A549 (cell line): ENCODE results near the gene CPPED1. TPM values are rescaled to one million over a fixed set of nuclear protein-coding genes. Genes with fewer than 3 reads are reported as not detected.

ENCODE experiments used
- ATAC-seq, 2 experiments: fragments of 200-7000 bp in 1 of 2; fragments of >200 bp in 1 of 2; cut with Nextera tagmentation in 1 of 2; cut with Tn5 transposase in 1 of 2; 3 replicates each; pipeline versions ENCODE4 v1.8.0 to v1.9.1; 2018 to 2020; ENCODE audit warnings: mild to moderate bottlenecking in 1 of 2, moderate library complexity in 1 of 2
- CTCF ChIA-PET: fragments of 300-600 bp; sonication (Branson Sonifier 250); formaldehyde crosslinking; extraction: SDS; loops from one replicate; lab custom pipeline; 2021; ENCODE audit warnings: antibody characterized with exemption, inconsistent platforms; lab: Yijun Ruan, JAX
- POLR2A ChIA-PET: fragments of 350-600 bp; formaldehyde crosslinking; extraction: SDS; loops from one replicate; lab custom pipeline; 2021; ENCODE audit warnings: antibody characterized with exemption, inconsistent platforms; lab: Yijun Ruan, JAX
- DNase-seq, 2 experiments: peaks; one replicate each; pipeline versions ENCODE4 v3.0.0 to v3.0.0-alpha.2; 2011 to 2016; ENCODE audit warnings: low read depth in 1 of 2, low spot score in 1 of 2
- FAIRE-seq: peaks from 2 replicates; lab custom pipeline; 2011; peaks lifted over from hg19 to GRCh38; lab: Jason Lieb, UNC
- H3K27ac ChIP-seq, 2 experiments: fragments of >200 bp; sonication (Bioruptor Twin); formaldehyde crosslinking; 3 replicates each; pipeline ENCODE4 v1.5.1; 2016 to 2017
- H3K4me1 ChIP-seq: fragments of >200 bp; sonication (Bioruptor Twin); formaldehyde crosslinking; 3 replicates; pipeline ENCODE4 v1.6.1; 2016
- H3K4me2 ChIP-seq: fragments of >200 bp; sonication (Bioruptor Twin); formaldehyde crosslinking; 3 replicates; pipeline ENCODE4 v1.6.1; 2016
- H3K4me3 ChIP-seq: fragments of >200 bp; sonication (Bioruptor Twin); formaldehyde crosslinking; 3 replicates; pipeline ENCODE4 v1.5.1; 2016
- H3K9me3 ChIP-seq: fragments of >200 bp; sonication (Bioruptor Twin); formaldehyde crosslinking; 3 replicates; pipeline ENCODE4 v1.6.1; 2016
- BHLHE40 ChIP-seq: IDR thresholded peaks from 2 replicates; pipeline ENCODE4 v1.6.1; 2012; ENCODE audit warnings: low read depth, low read length, inconsistent platforms
- CBX2 ChIP-seq: fragments of 200-600 bp; sonication (generic); IDR thresholded peaks from 2 replicates; pipeline ENCODE4 v1.6.1; 2016; ENCODE audit warnings: low read depth, mild to moderate bottlenecking, borderline replicate concordance
- CHD4 ChIP-seq: fragments of 200-600 bp; sonication (generic); IDR thresholded peaks from 2 replicates; pipeline ENCODE4 v1.6.1; 2016; ENCODE audit warnings: antibody characterized with exemption, mild to moderate bottlenecking, borderline replicate concordance
- EP300 ChIP-seq, 2 experiments: fragments of >200 bp; sonication (Bioruptor Twin); formaldehyde crosslinking; IDR thresholded peaks; 2 replicates in 1 of 2; 3 replicates in 1 of 2; pipeline ENCODE4 v1.6.1; 2016 to 2017
- ESRRA ChIP-seq: fragments of 150-350 bp; IDR thresholded peaks from 2 replicates; pipeline ENCODE4 v1.6.1; 2014; ENCODE audit warnings: mild to moderate bottlenecking, low read length, borderline replicate concordance
- FOSB ChIP-seq: fragments of 250-450 bp; sonication (Bioruptor Pico); IDR thresholded peaks from 2 replicates; pipeline ENCODE4 v1.5.0; 2020; ENCODE audit warnings: mild to moderate bottlenecking, moderate library complexity
- FOXS1 ChIP-seq: fragments of 250-450 bp; sonication (Bioruptor Pico); IDR thresholded peaks from 2 replicates; pipeline ENCODE4 v1.5.0; 2020; ENCODE audit warnings: mild to moderate bottlenecking, moderate library complexity
- HDAC2 ChIP-seq: fragments of 200-600 bp; sonication (generic); IDR thresholded peaks from 2 replicates; pipeline ENCODE4 v1.6.1; 2016
- HEYL ChIP-seq: fragments of 250-450 bp; sonication (Bioruptor Pico); IDR thresholded peaks from 2 replicates; pipeline ENCODE4 v1.8.0; 2021; ENCODE audit warnings: mild to moderate bottlenecking, moderate library complexity
- HOXA7 ChIP-seq: fragments of 250-450 bp; sonication (Bioruptor Pico); IDR thresholded peaks from 2 replicates; pipeline ENCODE4 v1.5.0; 2020; ENCODE audit warnings: mild to moderate bottlenecking, moderate library complexity
- HOXB13 ChIP-seq: fragments of 250-450 bp; sonication (Bioruptor Pico); IDR thresholded peaks from 2 replicates; pipeline ENCODE4 v1.5.0; 2020; ENCODE audit warnings: low read depth, mild to moderate bottlenecking, moderate library complexity
- HOXB5 ChIP-seq: fragments of 250-450 bp; sonication (Bioruptor Pico); IDR thresholded peaks from 2 replicates; pipeline ENCODE4 v1.5.0; 2020; ENCODE audit warnings: mild to moderate bottlenecking, moderate library complexity
- JUN ChIP-seq, 2 experiments: fragments of >200 bp; sonication (Bioruptor Twin); formaldehyde crosslinking; IDR thresholded peaks; 2 replicates in 1 of 2; 3 replicates in 1 of 2; pipeline ENCODE4 v1.6.1; 2016 to 2017
- JUNB ChIP-seq: fragments of >200 bp; sonication (Bioruptor Twin); formaldehyde crosslinking; IDR thresholded peaks from 2 replicates; pipeline ENCODE4 v1.6.1; 2016
- KDM1A ChIP-seq: fragments of 200-600 bp; sonication (generic); IDR thresholded peaks from 2 replicates; pipeline ENCODE4 v1.6.1; 2016; ENCODE audit warnings: low read depth, mild to moderate bottlenecking
- MAFK ChIP-seq: fragments of 450-650 bp; IDR thresholded peaks from 2 replicates; pipeline ENCODE4 v1.6.1; 2014; ENCODE audit not compliant: partially characterized antibody
- MAZ ChIP-seq: fragments of 150-350 bp; IDR thresholded peaks from 2 replicates; pipeline ENCODE4 v1.6.1; 2014; ENCODE audit warnings: antibody characterized with exemption, low read depth, low read length, borderline replicate concordance
- NFE2L2 ChIP-seq: fragments of 150-350 bp; conservative IDR thresholded peaks from 2 replicates; pipeline ENCODE4 v1.6.1; 2014; ENCODE audit warnings: low read length
- NPAS2 ChIP-seq: fragments of 250-450 bp; sonication (Bioruptor Pico); IDR thresholded peaks from 2 replicates; pipeline ENCODE4 v1.8.0; 2022; ENCODE audit warnings: mild to moderate bottlenecking, moderate library complexity, borderline replicate concordance
- NR3C1 ChIP-seq: fragments of >200 bp; sonication (Bioruptor Twin); formaldehyde crosslinking; IDR thresholded peaks from 3 replicates; pipeline ENCODE4 v1.6.1; 2017
- PHF8 ChIP-seq: fragments of 200-600 bp; sonication (generic); IDR thresholded peaks from 2 replicates; pipeline ENCODE4 v1.6.1; 2016; ENCODE audit warnings: low read depth, mild to moderate bottlenecking, antibody characterized with exemption, moderate library complexity, borderline replicate concordance
- POLR2AphosphoS2 ChIP-seq: conservative IDR thresholded peaks from 2 replicates; pipeline ENCODE4 v1.6.1; 2012; ENCODE audit warnings: low read length, improper control_type of control experiment, inconsistent platforms
- RCOR1 ChIP-seq: fragments of 150-350 bp; IDR thresholded peaks from 2 replicates; pipeline ENCODE4 v1.6.1; 2014; ENCODE audit warnings: antibody characterized with exemption, low read length, low read depth
- RNF2 ChIP-seq: fragments of 200-600 bp; sonication (generic); IDR thresholded peaks from 2 replicates; pipeline ENCODE4 v1.6.1; 2016; ENCODE audit warnings: low read depth, mild to moderate bottlenecking, antibody characterized with exemption, moderate library complexity, borderline replicate concordance
- SMC3 ChIP-seq: fragments of >200 bp; sonication (Bioruptor Twin); formaldehyde crosslinking; IDR thresholded peaks from 3 replicates; pipeline ENCODE4 v1.6.1; 2018; ENCODE audit warnings: inconsistent platforms
- TFCP2L1 ChIP-seq: fragments of 250-450 bp; sonication (Bioruptor Pico); IDR thresholded peaks from 2 replicates; pipeline ENCODE4 v1.5.0; 2021; ENCODE audit warnings: mild to moderate bottlenecking
- TP53 ChIP-seq: fragments of 250-450 bp; sonication (Bioruptor Pico); IDR thresholded peaks from 2 replicates; pipeline ENCODE4 v1.5.0; 2021; ENCODE audit warnings: mild to moderate bottlenecking, moderate library complexity
- ZC3H11A ChIP-seq: fragments of 450-650 bp; IDR thresholded peaks from 2 replicates; pipeline ENCODE4 v1.6.1; 2014; ENCODE audit warnings: antibody characterized with exemption, mild to moderate bottlenecking
- ZNF302 ChIP-seq: fragments of 250-450 bp; sonication (Bioruptor Pico); IDR thresholded peaks from 2 replicates; pipeline ENCODE4 v1.9.0; 2021; ENCODE audit warnings: inconsistent platforms, mild to moderate bottlenecking, moderate library complexity
- WGBS: methylation state at CpG from one replicate; pipeline ENCODE4 v1.1.6; 2017; ENCODE audit errors: missing lambda C conversion rate; 5-methylcytosine and 5-hydroxymethylcytosine counted together
- polyA plus RNA-seq, 4 experiments: library from polyadenylated mRNA; depleted of rRNA in 3 of 4; stranded (reverse); fragments of >200 nt; fragmentation: RNase III in 1 of 4; extraction: RNeasy Plus Mini Kit Qiagen cat#74134 plus additional on column Dnase treatment in 1 of 4; gene quantifications; 2 replicates in 3 of 4; 3 replicates in 1 of 4; pipeline ENCODE4 v1.2.3, GENCODE V29; 2011 to 2017
- TF ChIP-seq, protein P1 (sequence below): IDR thresholded peaks from 2 replicates; pipeline ENCODE4 v1.6.1; 2012; ENCODE audit warnings: low read depth, borderline replicate concordance
- TF ChIP-seq, protein P2 (sequence below): fragments of >200 bp; sonication (Bioruptor Twin); formaldehyde crosslinking; IDR thresholded peaks from 3 replicates; pipeline ENCODE4 v1.6.1; 2016

The CPPED1 gene
- polyA plus RNA-seq, 2 of the 4 experiments (the other 2 are of a cell fraction), result 16.1 to 30.5 TPM

DNA sequence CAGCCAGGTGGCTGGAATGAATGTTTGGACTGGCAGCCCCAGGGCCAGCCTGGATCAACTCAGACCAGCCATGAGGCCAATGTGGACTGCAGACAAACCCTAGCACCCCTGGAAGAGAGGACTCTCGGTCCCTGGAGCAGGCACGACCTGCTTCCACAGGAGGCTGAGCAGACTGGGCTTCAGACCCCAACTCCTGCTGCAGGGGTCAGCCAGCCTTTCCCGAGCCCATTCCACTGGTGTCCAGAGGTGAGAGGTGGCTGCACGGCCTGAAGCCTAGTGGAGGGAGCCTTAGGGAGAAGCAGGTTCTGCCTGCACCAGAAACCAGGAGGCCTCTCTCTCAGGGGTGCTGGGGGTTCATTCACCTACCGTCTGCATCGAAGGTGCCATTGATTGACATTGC, 97.1 kb downstream of the CPPED1 start:
- no peak for FAIRE-seq
- no peak for ATAC-seq
- 93% methylated on average over 6 of the region's 6 CpGs for WGBS

DNA sequence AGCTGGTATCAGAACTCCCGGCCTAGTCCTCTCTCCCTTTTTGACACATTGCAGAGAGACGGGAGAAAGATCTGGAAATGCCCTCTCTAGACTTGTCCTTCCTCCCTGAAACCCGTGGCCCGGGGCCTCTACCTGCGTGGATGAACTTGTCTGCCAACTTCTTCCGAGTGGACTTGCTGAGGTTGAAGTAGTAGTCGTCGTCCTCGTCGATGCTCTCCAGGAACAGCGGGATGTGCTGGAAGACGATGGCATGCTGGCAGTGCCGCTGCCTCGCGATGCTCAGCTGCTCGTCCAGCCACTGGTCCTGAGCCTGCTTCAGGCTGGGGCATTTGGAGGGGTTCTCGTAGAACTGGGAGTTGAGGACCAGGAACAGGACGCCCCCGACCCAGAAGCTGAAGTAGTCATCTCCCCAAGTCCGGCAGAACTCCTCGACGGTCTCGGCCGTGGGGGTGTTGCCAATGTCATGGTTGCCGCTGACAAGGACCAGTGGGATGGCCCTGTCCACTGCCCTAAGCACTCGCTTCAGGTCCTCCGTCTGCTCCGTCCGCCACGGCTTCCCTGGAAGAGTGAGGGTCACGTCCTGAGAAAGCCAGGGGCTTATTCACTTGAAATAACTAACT, 99.1 kb downstream of the CPPED1 start:
- Histone ChIP-seq H3K4me3 (no peak overlapping the region), H3K4me2 (no peak overlapping the region), H3K27ac (no peak overlapping the region), H3K4me1 (no peaks in the 10 kb centered on the region), H3K9me3 (no peaks in the 10 kb centered on the region)
- FAIRE-seq, result no peak
- 92% methylated on average over 27 of the region's 31 CpGs for WGBS
- ATAC-seq, result no peak
- ChIA-PET POLR2A (no interaction called here), CTCF (no interaction called here)
- TF ChIP-seq HDAC2 (no peak), PHF8 (no peak), CHD4 (no peak), EP300 (IDR thresholded peaks at IDR 0.05) (no peak), HOXB5 (CRISPR knock-in tag) (no peak), FOSB (CRISPR knock-in tag) (no peak), HOXB13 (CRISPR knock-in tag) (no peak), NR3C1 (no peak), TP53 (CRISPR knock-in tag) (no peak), MAFK (no peak), RCOR1 (no peak), RNF2 (no peak), HOXA7 (CRISPR knock-in tag) (no peak), MAZ (no peak), ZNF302 (CRISPR knock-in tag) (no peak)
- TF ChIP-seq, protein P1, sequence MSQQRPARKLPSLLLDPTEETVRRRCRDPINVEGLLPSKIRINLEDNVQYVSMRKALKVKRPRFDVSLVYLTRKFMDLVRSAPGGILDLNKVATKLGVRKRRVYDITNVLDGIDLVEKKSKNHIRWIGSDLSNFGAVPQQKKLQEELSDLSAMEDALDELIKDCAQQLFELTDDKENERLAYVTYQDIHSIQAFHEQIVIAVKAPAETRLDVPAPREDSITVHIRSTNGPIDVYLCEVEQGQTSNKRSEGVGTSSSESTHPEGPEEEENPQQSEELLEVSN, result no peak
- TF ChIP-seq, all 56 proteins: peak for 0
- DNase-seq, result no peak

More for the DNA sequence above, 97.1 kb downstream of the CPPED1 start:
- DNase-seq, result no peak
- Histone ChIP-seq H3K4me1 (no peaks in the 10 kb centered on the region), H3K27ac (no peak overlapping the region), H3K4me3 (no peak overlapping the region), H3K9me3 (no peaks in the 10 kb centered on the region), H3K4me2 (no peak overlapping the region)
- ChIA-PET POLR2A (no interaction called here), CTCF (interaction anchor here (0.8 kb wide), 1 partner anchor 461 kb away, joined by 4 read pairs; no protein-coding TSS in a partner anchor)
- TF ChIP-seq EP300 (IDR thresholded peaks at IDR 0.05), result no peak
- TF ChIP-seq NPAS2, result no peak
- TF ChIP-seq POLR2AphosphoS2, result no peak
- no peak for TF ChIP-seq TFCP2L1 (CRISPR knock-in tag)
- TF ChIP-seq CHD4, result no peak
- TF ChIP-seq BHLHE40, result no peak
- TF ChIP-seq FOXS1 (CRISPR knock-in tag), result no peak
- no peak for TF ChIP-seq KDM1A
- no peak for TF ChIP-seq HEYL (CRISPR knock-in tag)
- TF ChIP-seq CBX2, result no peak
- TF ChIP-seq, protein P2, sequence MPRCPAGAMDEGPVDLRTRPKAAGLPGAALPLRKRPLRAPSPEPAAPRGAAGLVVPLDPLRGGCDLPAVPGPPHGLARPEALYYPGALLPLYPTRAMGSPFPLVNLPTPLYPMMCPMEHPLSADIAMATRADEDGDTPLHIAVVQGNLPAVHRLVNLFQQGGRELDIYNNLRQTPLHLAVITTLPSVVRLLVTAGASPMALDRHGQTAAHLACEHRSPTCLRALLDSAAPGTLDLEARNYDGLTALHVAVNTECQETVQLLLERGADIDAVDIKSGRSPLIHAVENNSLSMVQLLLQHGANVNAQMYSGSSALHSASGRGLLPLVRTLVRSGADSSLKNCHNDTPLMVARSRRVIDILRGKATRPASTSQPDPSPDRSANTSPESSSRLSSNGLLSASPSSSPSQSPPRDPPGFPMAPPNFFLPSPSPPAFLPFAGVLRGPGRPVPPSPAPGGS, result no peak
- TF ChIP-seq HOXA7 (CRISPR knock-in tag), result no peak
- TF ChIP-seq JUNB, result no peak
- TF ChIP-seq NFE2L2, result no peak
- no peak for TF ChIP-seq ESRRA
- TF ChIP-seq MAFK, result no peak
- no peak for TF ChIP-seq ZC3H11A
- no peak for TF ChIP-seq RNF2
- no peak for TF ChIP-seq SMC3
- no peak for TF ChIP-seq JUN (IDR thresholded peaks at IDR 0.05)
